Hepatocyte (in vitro differentiated cells): Measurements from ENCODE around the gene GCSH. TPM values are rescaled to one million over a fixed set of nuclear protein-coding genes. Genes with fewer than 3 reads are reported as not detected.
A peak's percentile ranks its signal among the peaks of the same experiment; 100 is the strongest.

ENCODE experiments used
- DNase-seq: peaks from one replicate; pipeline ENCODE4 v3.0.0-alpha.2; 2016; ENCODE audit warnings: low spot score
- H2AFZ ChIP-seq: fragments of 200-600 bp; sonication (generic); 2 replicates; pipeline ENCODE4 v1.6.0; 2016; ENCODE audit warnings: antibody characterized with exemption, mild to moderate bottlenecking
- H3K27ac ChIP-seq: fragments of 200-600 bp; sonication (generic); 2 replicates; pipeline ENCODE4 v1.5.1; 2016; ENCODE audit warnings: mild to moderate bottlenecking
- H3K27me3 ChIP-seq: fragments of 200-600 bp; sonication (generic); 2 replicates; pipeline ENCODE4 v1.6.1; 2016
- H3K36me3 ChIP-seq: fragments of 200-600 bp; sonication (generic); replicated peaks from 2 replicates; pipeline ENCODE4 v1.5.1; 2016; ENCODE audit warnings: low read depth; ENCODE audit not compliant: insufficient read depth
- H3K4me1 ChIP-seq: fragments of 200-600 bp; sonication (generic); 2 replicates; pipeline ENCODE4 v1.5.1; 2016; ENCODE audit warnings: mild to moderate bottlenecking, moderate library complexity; ENCODE audit not compliant: insufficient read depth
- H3K4me2 ChIP-seq: fragments of 200-600 bp; sonication (generic); 2 replicates; pipeline ENCODE4 v1.6.0; 2016
- H3K4me3 ChIP-seq: fragments of 200-600 bp; sonication (generic); 2 replicates; pipeline ENCODE4 v1.5.1; 2016; ENCODE audit warnings: mild to moderate bottlenecking
- H3K79me2 ChIP-seq: fragments of 200-600 bp; sonication (generic); 2 replicates; pipeline ENCODE4 v1.6.0; 2017; ENCODE audit warnings: mild to moderate bottlenecking
- H3K9me2 ChIP-seq: fragments of 200-600 bp; sonication (generic); replicated peaks from 2 replicates; pipeline ENCODE4 v1.6.0; 2017; ENCODE audit warnings: mild to moderate bottlenecking; ENCODE audit not compliant: insufficient read depth
- H3K9me3 ChIP-seq: fragments of 200-600 bp; sonication (generic); 2 replicates; pipeline ENCODE4 v1.5.1; 2016; ENCODE audit warnings: low read depth, mild to moderate bottlenecking
- H4K20me1 ChIP-seq: fragments of 200-600 bp; sonication (generic); 2 replicates; pipeline ENCODE4 v1.6.0; 2016; ENCODE audit warnings: mild to moderate bottlenecking; ENCODE audit not compliant: insufficient read depth, poor library complexity, severe bottlenecking
- CTCF ChIP-seq: fragments of 200-600 bp; sonication (generic); IDR thresholded peaks from 2 replicates; pipeline ENCODE4 v1.5.1; 2016; ENCODE audit warnings: antibody characterized with exemption, mild to moderate bottlenecking; ENCODE audit not compliant: poor library complexity
- EZH2 ChIP-seq: fragments of 200-600 bp; sonication (generic); IDR thresholded peaks from 2 replicates; pipeline ENCODE4 v1.6.1; 2016; ENCODE audit warnings: antibody characterized with exemption, mild to moderate bottlenecking, borderline replicate concordance
- EZH2phosphoT487 ChIP-seq: fragments of 200-600 bp; sonication (generic); IDR thresholded peaks from one replicate; pipeline ENCODE4 v1.6.1; 2018; ENCODE audit warnings: antibody characterized with exemption, mild to moderate bottlenecking, low read depth, moderate library complexity; ENCODE audit not compliant: unreplicated experiment, severe bottlenecking
- WGBS: methylation state at CpG from one replicate; pipeline ENCODE4 v1.1.6; 2016; ENCODE audit warnings: low lambda C conversion rate; ENCODE audit errors: missing lambda C conversion rate; 5-methylcytosine and 5-hydroxymethylcytosine counted together
- polyA plus RNA-seq: library from polyadenylated mRNA; unstranded; fragments of >200 nt; fragmentation: Nextera tagmentation; extraction: Ambion mirVana; gene quantifications from 2 replicates; pipeline ENCODE4 v1.2.1, GENCODE V29; 2016
- total RNA-seq: library from RNA; depleted of rRNA; stranded (reverse); fragments of >200 nt; gene quantifications from 2 replicates; pipeline ENCODE4 v1.2.3, GENCODE V29; 2014

The GCSH gene
- total and polyA plus RNA-seq, 2 experiments from 2014 or later: 53.6 to 83.1 TPM

GRCh38 chr16:81095653-81095952 lies 592 bp downstream of the GCSH start:
- Histone ChIP-seq H2AFZ (peak overlapping the region; percentile 91), H3K36me3 (no peaks in the 10 kb centered on the region), H3K27ac (peak overlapping the region; percentile 90), H3K4me2 (peak overlapping the region; percentile 90), H3K9me3 (no peaks in the 10 kb centered on the region), H3K4me1 (peaks cover 4% of the 10 kb centered on the region), H3K79me2 (peaks cover 42% of the 10 kb centered on the region), H3K4me3 (peak overlapping the region; percentile 80), H4K20me1 (no peaks in the 10 kb centered on the region), H3K27me3 (no peaks in the 10 kb centered on the region), H3K9me2 (no peaks in the 10 kb centered on the region)
- 0% methylated on average over 22 of the region's 22 CpGs for WGBS
- TF ChIP-seq CTCF: no peak
- TF ChIP-seq EZH2: no peak
- no peak for TF ChIP-seq EZH2phosphoT487
- no peak for DNase-seq

GRCh38 chr16:81094771-81095251 lies 1.4 kb downstream of the GCSH start:
- no peak overlapping the region for H2AFZ ChIP-seq
- H3K4me3 ChIP-seq: no peak overlapping the region
- 70% methylated on average over 21 of the region's 21 CpGs for WGBS
- no peaks in the 10 kb centered on the region for H3K36me3 ChIP-seq
- peak overlapping the region; percentile 90 for H3K4me2 ChIP-seq
- TF ChIP-seq EZH2phosphoT487 (no peak), EZH2 (no peak), CTCF (no peak)
- no peaks in the 10 kb centered on the region for H3K9me2 ChIP-seq
- H3K9me3 ChIP-seq: no peaks in the 10 kb centered on the region
- no peaks in the 10 kb centered on the region for H3K27me3 ChIP-seq
- H4K20me1 ChIP-seq: no peaks in the 10 kb centered on the region
- peak overlapping the region; percentile 1 for H3K27ac ChIP-seq
- peaks cover 46% of the 10 kb centered on the region for H3K79me2 ChIP-seq
- DNase-seq: no peak
- H3K4me1 ChIP-seq: peaks cover 4% of the 10 kb centered on the region

- H3K9me2 ChIP-seq: no peaks in the 10 kb centered on the region
- WGBS: 100% methylated on average over 5 of the region's 5 CpGs
- H2AFZ ChIP-seq: no peak overlapping the region
- H3K9me3 ChIP-seq: no peaks in the 10 kb centered on the region
- no peaks in the 10 kb centered on the region for H3K27me3 ChIP-seq
- DNase-seq: no peak
- TF ChIP-seq EZH2phosphoT487 (no peak), CTCF (no peak), EZH2 (no peak)
- no peaks in the 10 kb centered on the region for H3K36me3 ChIP-seq
- H4K20me1 ChIP-seq: no peaks in the 10 kb centered on the region
- H3K79me2 ChIP-seq: peaks cover 47% of the 10 kb centered on the region
- no peaks in the 10 kb centered on the region for H3K4me1 ChIP-seq
- no peak overlapping the region for H3K4me2 ChIP-seq
- no peak overlapping the region for H3K4me3 ChIP-seq
- no peak overlapping the region for H3K27ac ChIP-seq
Measured at GRCh38 chr16:81088836-81089235, 7.4 kb downstream of the GCSH start.

- Histone ChIP-seq H3K27me3 (no peaks in the 10 kb centered on the region), H3K9me3 (no peaks in the 10 kb centered on the region), H3K79me2 (no peaks in the 10 kb centered on the region), H3K9me2 (no peaks in the 10 kb centered on the region), H4K20me1 (no peaks in the 10 kb centered on the region), H3K4me2 (no peak overlapping the region), H2AFZ (no peak overlapping the region), H3K4me3 (no peak overlapping the region), H3K36me3 (no peaks in the 10 kb centered on the region), H3K27ac (no peak overlapping the region), H3K4me1 (peaks cover 8% of the 10 kb centered on the region)
- TF ChIP-seq EZH2phosphoT487: no peak
- no peak for TF ChIP-seq CTCF
- TF ChIP-seq EZH2: no peak
- WGBS: 95% methylated on average over 4 of the region's 4 CpGs
- no peak for DNase-seq
Measured at GRCh38 chr16:81081014-81081413, 15.2 kb downstream of the GCSH start.
